Measurements from ENCODE around the gene SCAP. TPM values are rescaled to one million over a fixed set of nuclear protein-coding genes. Genes with fewer than 3 reads are reported as not detected.
"Not testable (repeated sequence)": the region's sequence is repeated elsewhere in the genome, so short reads cannot be mapped to it uniquely, and the experiment has no call there.

Gene SCAP
- total RNA-seq, 1 donor from 2014 or later: 137 TPM

DNA sequence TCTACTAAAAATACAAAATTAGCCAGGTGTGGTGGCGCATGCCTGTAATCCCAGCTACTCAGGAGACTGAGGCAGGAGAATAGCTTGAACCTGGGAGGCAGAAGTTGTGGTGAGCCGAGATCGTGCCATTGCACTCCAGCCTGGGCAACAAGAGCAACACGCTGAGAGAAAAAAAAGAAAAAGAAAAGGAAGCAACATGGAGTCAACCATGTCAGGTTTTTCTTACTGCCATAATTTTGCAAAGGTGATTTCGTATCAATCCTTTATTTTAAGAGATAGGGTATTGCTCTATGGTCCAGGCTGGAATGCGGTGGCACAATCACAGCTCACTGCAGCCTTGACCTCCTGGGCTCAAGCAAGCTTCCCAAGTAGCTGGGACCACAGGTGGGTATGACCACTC lies 4.5 kb upstream of the SCAP start:
- DNase-seq (ENCODE audit: low spot score): not testable (repeated sequence)

- DNase-seq (ENCODE audit: low spot score): no peak
Measured at GRCh38 chr3:47479826-47480160, 4.1 kb upstream of the SCAP start.

DNA sequence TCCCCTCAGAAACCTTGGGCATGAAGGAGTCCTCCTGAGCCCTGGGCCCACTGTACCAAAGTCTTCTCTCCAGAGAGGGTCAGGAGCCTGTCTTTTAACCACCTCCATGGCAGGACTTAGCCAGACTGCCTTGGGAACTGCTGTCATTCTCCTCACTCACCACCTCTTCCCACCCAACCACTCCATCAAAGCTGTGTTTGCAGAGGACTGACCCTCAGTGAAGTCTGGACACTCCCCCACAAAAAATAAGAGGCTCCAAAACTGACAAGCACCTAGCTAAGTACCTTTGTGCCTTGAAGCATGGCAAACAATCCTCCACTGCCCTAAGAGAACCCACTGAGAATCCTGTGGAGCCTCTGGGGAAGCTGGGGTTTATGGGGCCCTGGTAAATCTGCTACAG lies 2.3 kb upstream of the SCAP start:
- no peak for DNase-seq (ENCODE audit: low spot score)

DNA sequence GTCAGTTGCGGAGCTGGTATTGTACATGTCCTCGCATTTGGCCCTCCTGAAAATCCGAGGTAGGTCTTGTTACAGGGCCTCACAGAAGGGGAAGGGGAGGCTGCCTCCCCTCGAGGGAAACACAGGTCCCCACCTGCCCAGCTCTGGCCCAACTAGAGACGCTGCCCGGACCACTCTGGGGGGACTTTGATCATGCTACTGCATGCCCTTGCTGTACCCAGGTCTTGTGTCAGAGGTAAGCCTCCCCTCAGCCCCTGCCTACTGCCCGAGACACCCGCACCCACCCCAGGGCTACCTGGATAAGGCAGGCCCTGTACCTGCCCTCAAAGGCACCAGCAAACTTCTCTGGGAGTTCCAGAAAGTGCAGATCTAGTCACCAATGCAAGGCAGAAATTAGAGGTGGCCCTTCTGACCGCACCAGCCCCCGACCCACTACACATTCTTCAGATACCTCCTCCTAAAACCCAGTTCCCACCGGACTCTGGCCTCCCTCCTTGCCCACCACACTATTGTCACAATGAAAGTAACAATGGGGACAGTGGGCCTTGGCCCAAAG lies 981 bp upstream of the SCAP start:
- DNase-seq (ENCODE audit: low spot score): no peak

GRCh38 chr3:47476330-47476626 lies 537 bp upstream of the SCAP start:
- no peak for DNase-seq (ENCODE audit: low spot score)

- DNase-seq (ENCODE audit: low spot score): no peak
Measured at GRCh38 chr3:47475029-47475569, 642 bp downstream of the SCAP start.

DNA sequence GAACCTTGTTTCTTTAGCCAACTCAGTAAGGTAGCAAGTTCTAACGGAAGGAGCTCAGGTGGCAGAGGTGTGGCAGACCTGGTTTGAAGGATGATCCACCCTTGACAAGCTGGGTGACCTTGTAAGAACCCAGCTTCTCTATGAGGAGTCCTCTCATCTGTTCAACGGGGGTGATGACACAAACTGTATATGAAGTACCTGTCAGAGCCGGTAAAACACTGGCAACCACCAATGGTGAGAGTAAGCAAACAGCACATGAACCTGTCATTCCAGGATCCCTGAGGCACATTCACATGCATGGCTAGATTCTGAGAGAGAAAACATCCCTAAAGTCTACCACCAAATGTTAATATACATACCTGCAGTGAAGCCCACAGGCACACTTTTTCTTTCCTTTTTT lies 2.4 kb downstream of the SCAP start:
- no peak for DNase-seq (ENCODE audit: low spot score)

GRCh38 chr3:47469616-47470015 lies 6.1 kb downstream of the SCAP start:
- no peak for DNase-seq (ENCODE audit: low spot score)

DNA sequence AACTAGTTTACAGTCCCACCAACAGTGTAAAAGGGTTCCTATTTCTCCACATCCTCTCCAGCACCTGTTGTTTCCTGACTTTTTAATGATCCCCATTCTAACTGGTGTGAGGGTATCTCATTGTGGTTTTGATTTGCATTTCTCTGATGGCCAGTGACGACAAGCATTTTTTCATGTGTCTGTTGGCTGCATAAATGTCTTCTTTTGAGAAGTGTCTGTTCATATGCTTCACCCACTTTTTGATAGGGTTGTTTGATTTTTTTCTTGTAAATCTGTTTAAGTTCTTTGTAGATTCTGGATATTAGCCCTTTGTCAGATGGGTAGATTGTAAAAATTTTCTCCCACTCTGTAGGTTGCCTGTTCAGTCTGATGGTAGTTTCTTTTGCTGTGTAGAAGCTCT lies 7.4 kb downstream of the SCAP start:
- not testable (repeated sequence) for DNase-seq (ENCODE audit: low spot score)

DNA sequence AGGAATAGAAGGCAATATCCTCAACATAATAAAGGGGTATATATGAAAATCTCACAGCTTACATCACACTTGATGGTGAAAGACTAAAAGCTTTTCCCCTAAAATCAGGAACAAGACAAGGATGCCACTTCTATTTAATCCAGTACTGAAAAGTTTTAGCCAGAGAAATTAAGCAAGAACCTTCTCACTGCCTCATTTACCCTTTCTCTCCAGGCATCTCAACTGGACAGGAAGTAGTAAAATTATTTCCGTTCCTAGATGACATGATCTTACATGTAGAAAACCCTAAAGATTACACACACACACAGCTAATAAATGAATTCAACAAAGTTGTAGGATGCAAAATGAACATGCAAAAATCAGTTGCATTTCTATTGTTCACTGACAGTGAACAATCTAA lies 11.2 kb downstream of the SCAP start:
- no peak for DNase-seq (ENCODE audit: low spot score)

DNA sequence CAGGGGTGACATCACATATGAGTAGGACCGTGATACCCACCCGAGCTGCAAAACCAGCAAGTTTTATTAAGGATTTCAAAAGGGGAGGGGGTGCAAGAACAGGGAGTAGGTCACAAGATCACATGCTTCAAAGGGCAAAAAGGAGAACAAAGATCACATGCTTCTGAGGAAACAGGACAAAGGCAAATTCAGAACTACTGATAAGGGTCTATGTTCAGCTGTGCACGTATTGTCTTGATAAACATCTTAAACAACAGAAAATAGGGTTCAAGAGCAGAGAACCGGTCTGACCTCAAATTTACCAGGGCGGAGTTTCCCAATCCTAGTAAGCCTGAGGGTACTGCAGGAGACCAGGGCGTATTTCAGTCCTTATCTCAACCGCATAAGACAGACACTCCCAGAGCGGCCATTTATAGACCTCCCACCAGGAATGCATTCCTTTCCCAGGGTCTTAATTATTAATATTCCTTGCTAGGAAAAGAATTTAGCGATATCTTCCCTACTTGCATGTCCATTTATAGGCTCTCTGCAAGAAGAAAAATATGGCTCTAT lies 16.1 kb downstream of the SCAP start:
- DNase-seq (ENCODE audit: low spot score): not testable (repeated sequence)

DNA sequence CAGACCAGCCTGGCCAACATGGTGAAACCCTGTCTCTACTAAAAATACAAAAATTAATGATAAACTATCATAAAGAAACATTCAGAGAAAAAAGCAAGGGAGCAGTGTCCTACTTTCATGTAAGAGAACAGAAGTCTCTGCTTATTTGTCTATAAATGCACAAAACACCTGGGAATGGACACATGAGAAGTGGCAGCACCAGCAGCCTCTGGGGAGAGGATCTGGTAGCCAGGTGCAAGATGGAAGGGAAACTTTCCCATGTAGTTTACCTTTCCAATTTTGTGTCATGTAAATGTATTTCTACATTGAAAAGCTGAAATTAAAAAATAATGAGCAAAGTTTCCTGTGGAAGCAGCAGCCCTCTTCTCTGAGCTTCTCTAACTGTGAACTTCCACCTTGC lies 18.8 kb downstream of the SCAP start:
- no peak for DNase-seq (ENCODE audit: low spot score)

DNA sequence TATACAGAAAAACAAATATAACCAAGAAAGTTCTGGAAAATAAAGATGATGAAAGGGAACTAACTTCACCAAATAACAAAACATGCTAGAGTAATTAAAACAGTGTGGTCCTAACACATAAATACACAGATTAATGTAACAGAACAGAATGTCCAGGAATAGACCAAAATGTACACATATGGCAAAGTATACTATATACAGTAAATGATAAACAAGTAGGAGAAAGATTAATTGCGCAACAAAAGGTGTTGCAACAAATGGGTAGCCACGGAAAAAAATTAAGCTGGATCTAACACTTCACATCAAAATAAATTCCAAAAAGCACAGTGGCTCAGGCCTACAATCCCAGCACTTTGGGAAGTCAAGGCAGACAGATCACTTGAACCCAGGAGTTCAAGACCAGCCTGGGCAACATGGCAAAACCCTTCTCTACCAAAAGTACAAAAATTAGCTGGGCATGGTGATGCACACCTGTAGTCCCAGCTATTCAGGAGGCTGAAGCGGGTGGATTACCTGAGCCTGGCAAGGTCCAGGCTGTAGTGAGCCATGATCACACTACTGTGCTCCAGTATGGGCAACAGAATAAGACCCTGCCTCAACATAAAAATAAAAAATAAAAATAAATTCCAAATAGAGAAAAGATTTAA lies 19.8 kb downstream of the SCAP start:
- no peak for DNase-seq (ENCODE audit: low spot score)

DNA sequence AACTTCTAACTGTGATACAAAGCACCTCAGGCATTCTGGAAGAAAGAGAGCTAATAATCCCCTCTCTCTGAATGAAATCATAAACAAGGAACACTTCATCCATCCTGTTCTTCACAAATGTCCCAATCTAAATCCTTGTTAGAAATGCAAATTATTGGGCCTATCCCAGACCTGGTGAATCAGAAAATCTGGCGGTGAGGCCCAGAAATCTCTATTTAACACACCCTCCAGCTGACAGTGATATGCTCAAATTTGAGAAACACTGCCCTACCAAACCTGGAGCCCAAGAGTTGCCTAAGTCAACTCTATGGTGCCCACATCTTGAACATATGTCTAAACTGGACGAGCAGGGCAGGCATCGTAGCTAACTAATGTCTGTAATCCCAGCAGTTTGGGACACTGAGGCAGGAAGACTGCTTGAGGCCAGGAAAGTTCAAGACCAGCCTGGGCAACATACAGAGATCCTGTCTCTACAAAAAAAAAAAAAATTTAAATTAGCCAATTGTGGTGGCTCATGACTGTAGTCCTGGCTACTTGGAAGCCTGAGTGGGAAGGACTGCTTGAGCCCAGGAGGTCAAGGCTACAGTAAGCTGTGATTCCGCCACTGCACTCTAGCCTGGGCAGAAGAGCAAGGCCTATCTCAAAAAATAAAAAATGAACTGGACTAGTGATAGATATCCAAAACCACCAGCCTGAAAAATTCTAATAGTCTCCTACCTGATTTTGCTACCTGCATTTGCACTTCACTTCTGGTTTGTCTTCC lies 23.1 kb downstream of the SCAP start:
- no peak for DNase-seq (ENCODE audit: low spot score)

DNA sequence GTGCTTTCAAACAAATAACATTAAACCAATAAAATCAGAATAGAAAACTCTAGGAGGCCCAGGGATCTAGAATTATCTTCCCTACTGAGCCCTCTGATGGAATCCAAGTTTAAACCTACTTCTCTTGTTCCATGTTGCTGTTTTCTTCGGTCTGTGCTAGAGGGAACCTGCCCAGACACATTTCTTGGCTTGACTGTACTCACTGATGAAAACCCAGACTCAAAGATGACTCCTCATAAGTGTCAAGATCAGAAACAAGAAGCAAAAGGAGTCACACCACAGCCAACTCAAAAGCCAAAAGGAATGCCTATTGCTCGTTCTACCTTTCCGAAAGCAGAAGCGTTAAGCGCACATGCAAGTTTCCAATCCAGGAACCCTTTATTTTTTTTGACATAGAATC lies 31.6 kb downstream of the SCAP start:
- no peak for DNase-seq (ENCODE audit: low spot score)

DNA sequence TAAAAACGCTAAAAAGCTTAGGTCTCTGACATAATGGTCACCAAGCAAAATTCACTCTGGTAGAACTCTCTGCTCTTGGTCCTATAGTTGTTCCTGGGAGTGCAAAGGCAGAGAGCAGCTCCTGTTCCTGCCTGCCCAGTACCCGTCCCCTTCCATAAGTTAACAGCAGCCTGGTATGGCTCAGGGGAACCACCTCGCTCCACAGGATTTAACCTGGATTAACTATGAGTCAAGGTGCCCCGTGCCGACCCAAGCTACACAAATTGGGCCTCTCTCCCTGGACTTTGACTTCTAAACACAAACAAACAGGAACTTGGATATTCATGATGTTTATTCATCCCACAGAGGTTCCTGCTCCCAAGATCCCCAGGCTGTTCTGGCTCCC lies 32.1 kb downstream of the SCAP start:
- peak; percentile 74 for DNase-seq (ENCODE audit: low spot score)

DNA sequence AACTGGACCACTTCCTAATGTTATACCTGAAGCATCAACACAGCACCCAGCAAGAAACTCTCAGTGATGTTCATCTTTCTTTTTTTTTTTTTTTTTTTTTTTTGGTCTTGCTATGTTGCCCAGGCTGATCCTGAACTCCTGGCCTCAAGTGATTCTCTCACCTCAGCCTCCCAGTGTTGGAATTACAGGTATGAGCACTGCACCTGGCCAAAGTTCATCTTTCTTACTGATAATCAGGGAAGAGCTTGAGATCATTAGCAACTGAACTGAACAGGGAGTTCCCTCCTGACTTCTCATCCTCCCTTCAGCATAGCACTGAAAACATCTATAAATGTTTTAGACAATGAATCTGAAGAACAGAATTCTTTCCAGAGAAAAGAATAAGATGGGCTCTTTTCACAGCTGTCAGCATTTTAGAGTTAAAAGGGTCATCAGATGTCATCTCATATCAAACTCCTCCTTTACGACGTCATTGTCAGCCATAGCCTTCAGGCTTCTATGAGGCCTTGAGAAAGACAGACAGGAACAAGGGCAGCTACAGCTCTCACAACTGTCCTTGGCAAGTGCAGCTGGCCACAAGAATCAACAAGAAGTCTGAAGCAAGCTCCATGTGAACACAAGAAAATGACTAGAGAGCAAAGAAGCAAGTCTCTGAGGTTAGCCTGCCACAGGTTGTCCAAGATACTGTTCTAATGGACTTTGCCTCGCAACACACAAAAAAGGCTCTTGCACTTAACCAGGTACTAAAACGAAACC lies 33.8 kb downstream of the SCAP start:
- peak; percentile 66 for DNase-seq (ENCODE audit: low spot score)

DNA sequence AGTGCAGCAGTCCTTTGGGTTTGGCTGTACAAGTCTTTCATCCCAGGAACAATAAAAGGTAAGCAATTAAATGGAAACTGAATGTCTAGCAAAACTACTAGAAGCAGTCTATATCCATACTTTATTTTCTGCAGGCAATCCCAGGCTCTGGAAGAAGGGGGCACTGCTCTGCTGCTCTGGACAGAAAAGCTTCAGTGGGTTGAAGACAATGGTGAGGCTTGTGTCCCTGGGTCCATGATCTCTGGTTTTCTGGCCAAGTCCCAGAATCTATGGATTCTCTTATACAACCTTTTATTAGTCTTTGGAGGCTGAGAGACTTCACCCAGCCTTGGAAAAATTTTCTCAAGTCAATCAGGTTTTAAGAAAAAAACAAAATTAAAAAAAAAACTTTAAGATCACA lies 35.6 kb downstream of the SCAP start:
- no peak for DNase-seq (ENCODE audit: low spot score)

DNA sequence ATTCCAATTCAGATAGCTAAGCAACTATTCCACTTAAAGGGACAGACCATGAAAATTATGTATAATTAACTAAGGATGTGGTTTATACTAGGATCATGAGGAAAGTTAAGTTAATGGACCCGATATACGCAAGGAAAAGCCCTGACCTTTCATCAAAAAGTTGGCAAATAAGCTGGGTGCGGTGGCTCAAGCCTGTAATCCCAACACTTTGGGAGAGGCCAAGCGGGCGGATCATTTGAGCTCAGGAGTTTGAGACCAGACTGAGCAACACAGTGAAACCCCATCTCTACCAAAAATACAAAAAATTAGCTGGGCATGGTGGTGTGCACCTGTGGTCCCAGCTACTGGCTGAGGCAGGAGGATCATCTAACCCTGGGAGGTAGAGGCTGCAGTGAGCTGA lies 39.6 kb downstream of the SCAP start:
- DNase-seq (ENCODE audit: low spot score): no peak

DNA sequence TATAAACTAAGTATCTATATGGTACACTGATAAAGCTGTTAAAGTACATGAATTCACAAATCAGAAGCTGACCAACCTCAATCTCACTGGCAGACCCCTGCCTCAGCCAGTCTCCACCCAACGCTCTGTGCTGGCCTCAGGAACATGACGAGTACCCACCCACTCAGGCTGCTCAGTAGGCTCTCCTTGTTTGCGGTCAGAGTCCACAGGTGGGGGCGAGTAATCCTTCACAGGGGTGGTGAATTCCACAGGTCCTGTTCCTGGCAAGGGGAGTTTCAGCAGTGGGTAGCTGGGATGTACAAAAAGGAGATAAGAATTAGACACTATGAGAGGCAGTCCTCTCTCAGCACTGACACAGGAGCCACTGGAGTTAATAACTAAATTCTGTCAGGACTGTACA lies 40.9 kb downstream of the SCAP start:
- peak; percentile 49 for DNase-seq (ENCODE audit: low spot score)

DNA sequence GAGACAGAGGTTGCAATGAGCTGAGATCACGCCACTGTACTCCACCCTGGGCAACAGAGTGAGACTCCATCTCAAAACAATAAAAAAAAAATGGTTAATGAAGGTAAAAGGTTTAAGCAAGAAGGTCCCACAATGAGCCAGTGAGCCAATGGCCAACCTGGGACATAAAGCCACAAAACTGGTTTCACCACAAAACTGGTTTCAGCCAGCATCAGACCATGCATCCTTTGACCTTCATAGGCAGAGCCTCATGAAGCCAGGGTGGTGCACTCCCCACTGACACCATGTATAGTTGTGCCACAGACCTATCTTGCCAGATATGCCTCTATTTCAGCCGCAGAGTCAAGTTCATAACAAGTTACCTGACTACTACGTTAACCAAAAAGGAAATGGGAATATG lies 41.9 kb downstream of the SCAP start:
- peak; percentile 78 for DNase-seq (ENCODE audit: low spot score)

DNA sequence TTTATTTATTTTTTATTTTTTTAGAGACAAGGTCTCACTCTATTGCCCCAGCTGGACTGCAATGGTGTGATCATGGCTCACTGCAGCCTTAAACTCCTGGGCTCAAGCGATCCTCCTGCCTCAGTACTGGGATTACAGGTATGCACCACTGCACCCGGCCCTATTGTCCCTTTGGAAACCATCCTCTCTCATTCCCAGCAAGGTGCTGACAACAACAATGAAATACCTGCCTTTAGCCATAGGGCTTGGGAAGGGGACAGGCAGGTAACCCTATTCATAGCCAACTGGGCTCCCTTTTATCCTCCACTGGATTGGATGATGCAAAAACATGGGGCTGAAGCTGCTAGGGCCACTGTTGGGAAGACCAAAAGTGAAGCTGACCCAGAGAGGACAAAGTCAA lies 43.1 kb downstream of the SCAP start:
- no peak for DNase-seq (ENCODE audit: low spot score)

Data from mucosa of gallbladder (tissue), 1 donor.